HUES48 (cell line): Measurements from ENCODE around the gene A2ML1.
"Not testable (repeated sequence)": the region's sequence is repeated elsewhere in the genome, so short reads cannot be mapped to it uniquely, and the experiment has no call there.

Source experiments
- H3K27ac ChIP-seq: one replicate; pipeline ENCODE4 v1.7.0; 2013; ENCODE audit warnings: low read depth, low read length, inconsistent platforms
- H3K27me3 ChIP-seq: 2 replicates; pipeline ENCODE4 v1.6.1; 2013; ENCODE audit warnings: mild to moderate bottlenecking, low read length; ENCODE audit not compliant: control insufficient read depth, insufficient read depth
- H3K36me3 ChIP-seq: 2 replicates; pipeline ENCODE4 v1.6.1; 2013; ENCODE audit warnings: low read length; ENCODE audit not compliant: control insufficient read depth, insufficient read depth
- H3K4me1 ChIP-seq: 2 replicates; pipeline ENCODE4 v1.6.1; 2013; ENCODE audit warnings: mild to moderate bottlenecking, low read length; ENCODE audit not compliant: control insufficient read depth, insufficient read depth
- H3K4me3 ChIP-seq: 2 replicates; pipeline ENCODE4 v1.5.1; 2013; ENCODE audit warnings: mild to moderate bottlenecking, low read depth, low read length
- H3K9ac ChIP-seq: 2 replicates; pipeline ENCODE4 v1.6.1; 2013; ENCODE audit warnings: mild to moderate bottlenecking, low read depth, low read length, moderate library complexity
- H3K9me3 ChIP-seq: 2 replicates; pipeline ENCODE4 v1.6.1; 2013; ENCODE audit warnings: low read length; ENCODE audit not compliant: control insufficient read depth, insufficient read depth

A2ML1 gene

DNA sequence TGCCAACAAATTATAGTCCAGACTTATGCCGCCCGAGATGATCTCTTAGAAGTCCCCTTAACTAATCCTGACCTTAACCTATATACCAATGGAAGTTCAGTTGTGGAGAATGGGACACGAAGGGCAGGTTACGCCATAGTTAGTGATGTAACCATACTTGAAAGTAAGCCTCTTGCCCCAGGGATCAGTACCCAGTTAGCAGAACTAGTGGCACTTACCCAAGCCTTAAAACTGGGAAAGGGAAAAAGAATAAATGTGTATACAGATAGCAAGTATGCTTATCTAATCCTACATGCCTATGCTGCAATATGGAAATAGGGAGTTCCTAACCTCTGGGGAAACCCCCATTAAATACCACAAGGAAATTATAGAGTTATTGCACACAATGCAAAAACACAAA is 29.2 kb upstream of the A2ML1 start:
- not testable (repeated sequence) for H3K27me3 ChIP-seq, H3K27ac ChIP-seq, H3K4me1 ChIP-seq, H3K4me3 ChIP-seq, H3K9ac ChIP-seq
- Histone ChIP-seq H3K9me3 (peaks cover 16% of the 10 kb centered on the region; the same call in 1 of the 2 replicates), H3K36me3 (peaks cover 50% of the 10 kb centered on the region)

DNA sequence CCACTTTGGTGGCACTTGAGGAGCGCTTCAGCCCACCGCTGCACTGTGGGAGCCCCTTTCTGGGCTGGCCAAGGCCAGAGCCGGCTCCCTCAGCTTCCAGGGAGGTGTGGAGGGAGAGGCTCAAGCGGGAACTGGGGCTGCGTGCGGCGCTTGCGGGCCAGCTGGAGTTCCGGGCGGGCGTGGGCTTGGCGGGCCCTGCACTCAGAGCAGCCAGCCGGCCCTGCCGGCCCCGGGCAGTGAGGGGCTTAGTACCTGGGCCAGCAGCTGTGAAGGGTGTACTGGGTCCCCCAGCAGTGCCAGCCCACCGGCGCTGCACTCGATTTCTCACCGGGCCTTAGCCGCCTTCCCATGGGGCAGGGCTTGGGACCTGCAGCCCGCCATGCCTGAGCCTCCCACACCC is 27.8 kb upstream of the A2ML1 start:
- H3K36me3 ChIP-seq: peaks cover 50% of the 10 kb centered on the region
- not testable (repeated sequence) for H3K27ac ChIP-seq, H3K27me3 ChIP-seq, H3K4me1 ChIP-seq, H3K9ac ChIP-seq, H3K4me3 ChIP-seq
- H3K9me3 ChIP-seq: peaks cover 16% of the 10 kb centered on the region; the same call in 1 of the 2 replicates

DNA sequence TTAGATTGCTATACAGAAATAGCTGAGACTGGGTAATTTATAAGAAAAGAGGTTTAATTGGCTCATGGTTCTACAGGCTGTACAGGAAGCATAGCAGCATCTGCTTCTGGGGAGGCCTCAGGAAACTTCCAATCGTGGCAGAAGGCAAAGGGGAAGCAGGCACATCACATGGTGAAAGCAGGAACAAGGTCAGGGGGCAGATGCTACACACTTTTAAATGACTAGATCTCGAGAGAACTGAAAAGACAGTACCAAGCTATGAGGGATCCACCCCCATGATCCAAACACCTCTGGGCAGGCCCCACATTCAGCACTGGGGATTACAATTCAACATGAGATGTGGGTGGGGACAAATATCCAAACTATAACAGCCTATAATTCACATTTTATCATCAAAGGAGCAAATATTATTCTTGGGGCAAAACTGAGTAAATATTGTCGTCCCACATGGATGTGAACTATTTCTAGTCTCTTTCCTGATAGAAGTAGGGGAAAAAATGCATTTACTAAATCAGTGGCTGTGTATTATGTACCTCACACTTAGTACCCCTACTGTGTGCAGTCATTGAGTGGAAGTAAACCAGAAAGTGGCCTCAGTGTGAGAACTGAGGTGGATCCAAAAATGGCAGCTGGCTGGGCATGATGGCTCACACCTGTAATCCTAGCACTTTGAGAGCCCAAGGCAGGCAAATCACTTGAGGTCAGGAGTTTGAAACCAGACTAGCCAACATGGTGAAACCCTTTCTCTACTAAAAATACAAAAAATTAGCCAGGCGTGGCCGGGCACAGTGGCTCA is 25.4 kb upstream of the A2ML1 start:
- no peak overlapping the region for H3K9ac ChIP-seq

DNA sequence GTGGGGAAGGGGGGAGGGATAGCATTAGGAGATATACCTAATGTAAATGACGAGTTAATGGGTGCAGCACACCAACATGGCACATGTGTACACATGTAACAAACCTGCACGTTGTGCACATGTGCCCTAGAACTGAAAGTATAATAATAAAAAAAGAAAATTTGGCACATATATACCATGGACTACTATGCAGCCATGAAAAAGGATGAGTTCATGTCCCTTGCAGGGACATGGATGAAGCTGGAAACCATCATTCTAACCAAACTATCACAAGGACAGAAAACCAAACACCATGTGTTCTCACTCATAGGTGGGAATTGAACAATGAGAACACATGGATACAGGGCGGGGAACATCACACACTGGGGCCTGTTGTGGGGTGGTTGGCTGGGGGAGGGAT is 21.2 kb upstream of the A2ML1 start:
- not testable (repeated sequence) for H3K4me3 ChIP-seq, H3K4me1 ChIP-seq, H3K9ac ChIP-seq, H3K9me3 ChIP-seq, H3K27ac ChIP-seq, H3K27me3 ChIP-seq, H3K36me3 ChIP-seq

More for the DNA sequence above, 25.4 kb upstream of the A2ML1 start:
- no peaks in the 10 kb centered on the region for H3K4me1 ChIP-seq
- H3K27me3 ChIP-seq: no peaks in the 10 kb centered on the region
- H3K9me3 ChIP-seq: peaks cover 9% of the 10 kb centered on the region; the same call in 1 of the 2 replicates
- H3K27ac ChIP-seq: no peak overlapping the region
- H3K4me3 ChIP-seq: no peak overlapping the region
- H3K36me3 ChIP-seq: peaks cover 37% of the 10 kb centered on the region

DNA sequence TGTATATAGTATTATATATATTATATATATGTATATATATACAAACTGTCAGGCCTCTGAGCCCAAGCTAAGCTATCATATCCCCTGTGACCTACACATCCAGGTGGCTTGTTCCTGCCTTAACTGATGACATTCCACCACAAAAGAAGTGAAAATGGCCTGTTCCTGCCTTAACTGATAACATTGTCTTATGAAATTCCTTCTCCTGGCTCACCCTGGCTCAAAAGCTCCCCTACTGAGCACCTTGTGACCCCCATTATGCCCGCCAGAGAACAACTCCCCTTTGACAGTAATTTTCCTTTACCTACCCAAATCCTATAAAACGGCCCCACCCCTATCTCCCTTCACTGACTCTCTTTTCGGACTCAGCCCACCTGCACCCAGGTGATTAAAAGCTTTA is 17.6 kb upstream of the A2ML1 start:
- H3K36me3 ChIP-seq, H3K4me1 ChIP-seq, H3K9me3 ChIP-seq, H3K9ac ChIP-seq, H3K4me3 ChIP-seq, H3K27ac ChIP-seq, H3K27me3 ChIP-seq: not testable (repeated sequence)

DNA sequence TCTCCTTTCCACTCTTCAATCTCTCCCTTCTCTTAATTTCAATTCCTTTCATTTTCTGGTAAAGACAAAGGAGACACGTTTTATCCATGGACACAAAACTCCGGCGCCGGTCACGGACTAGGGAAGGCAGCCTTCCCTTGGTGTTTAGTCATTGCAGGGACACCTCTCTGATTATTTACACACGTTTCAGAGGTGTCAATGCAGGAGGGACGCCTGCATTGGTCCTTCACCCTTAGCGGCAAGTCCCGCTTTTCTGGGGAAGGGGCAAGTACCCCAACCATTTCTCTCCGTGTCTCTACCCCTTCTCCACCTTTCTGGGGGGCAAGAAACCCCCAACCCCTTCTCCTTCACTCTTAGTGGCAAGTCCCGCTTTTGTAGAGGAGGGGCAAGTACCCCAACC is 16.9 kb upstream of the A2ML1 start:
- H3K27me3 ChIP-seq, H3K9me3 ChIP-seq, H3K27ac ChIP-seq, H3K36me3 ChIP-seq: not testable (repeated sequence)
- H3K9ac ChIP-seq: peak overlapping the region; percentile 30; the same call in 1 of the 2 replicates
- peaks cover 12% of the 10 kb centered on the region for H3K4me1 ChIP-seq
- peak overlapping the region; percentile 40; the same call in 1 of the 2 replicates for H3K4me3 ChIP-seq

DNA sequence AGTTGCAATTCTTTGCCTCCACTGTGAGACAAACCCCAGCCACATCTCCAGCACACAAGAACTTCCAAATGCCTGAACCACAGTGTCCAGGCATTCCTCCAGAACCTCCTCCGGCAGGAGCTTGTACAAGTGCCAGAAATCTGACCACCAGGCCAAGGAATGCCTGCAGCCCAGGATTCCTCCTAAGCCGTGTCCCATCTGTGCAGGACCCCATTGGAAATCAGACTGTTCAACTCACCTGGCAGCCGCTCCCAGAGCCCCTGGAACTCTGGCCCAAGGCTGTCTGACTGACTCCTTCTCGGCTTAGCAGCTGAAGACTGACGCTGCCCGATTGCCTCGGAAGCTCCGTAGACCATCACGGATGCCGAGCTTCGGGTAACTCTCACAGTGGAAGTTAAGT is 15.3 kb upstream of the A2ML1 start:
- not testable (repeated sequence) for H3K4me3 ChIP-seq, H3K9me3 ChIP-seq, H3K36me3 ChIP-seq, H3K27ac ChIP-seq, H3K9ac ChIP-seq, H3K27me3 ChIP-seq
- H3K4me1 ChIP-seq: peaks cover 14% of the 10 kb centered on the region

DNA sequence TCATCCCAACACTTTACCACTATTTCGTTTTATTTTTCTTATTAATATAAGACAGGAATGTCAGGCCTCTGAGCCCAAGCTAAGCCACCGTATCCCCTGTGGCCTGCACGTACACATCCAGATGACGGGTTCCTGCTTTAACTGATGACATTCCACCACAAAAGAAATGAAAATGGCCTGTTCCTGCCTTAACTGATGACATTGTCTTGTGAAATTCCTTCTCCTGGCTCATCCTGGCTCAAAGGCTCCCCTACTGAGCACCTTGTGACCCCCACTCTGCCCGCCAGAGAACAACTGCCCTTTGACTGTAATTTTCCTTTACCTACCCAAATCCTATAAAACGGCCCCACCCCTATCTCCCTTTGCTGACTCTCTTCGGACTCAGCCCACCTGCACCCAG is 12.3 kb upstream of the A2ML1 start:
- H3K9me3 ChIP-seq, H3K4me3 ChIP-seq, H3K27me3 ChIP-seq, H3K36me3 ChIP-seq: not testable (repeated sequence)
- peaks cover 24% of the 10 kb centered on the region for H3K4me1 ChIP-seq
- peak overlapping the region; percentile 53 for H3K27ac ChIP-seq
- peak overlapping the region; percentile 31; the same call in 1 of the 2 replicates for H3K9ac ChIP-seq

DNA sequence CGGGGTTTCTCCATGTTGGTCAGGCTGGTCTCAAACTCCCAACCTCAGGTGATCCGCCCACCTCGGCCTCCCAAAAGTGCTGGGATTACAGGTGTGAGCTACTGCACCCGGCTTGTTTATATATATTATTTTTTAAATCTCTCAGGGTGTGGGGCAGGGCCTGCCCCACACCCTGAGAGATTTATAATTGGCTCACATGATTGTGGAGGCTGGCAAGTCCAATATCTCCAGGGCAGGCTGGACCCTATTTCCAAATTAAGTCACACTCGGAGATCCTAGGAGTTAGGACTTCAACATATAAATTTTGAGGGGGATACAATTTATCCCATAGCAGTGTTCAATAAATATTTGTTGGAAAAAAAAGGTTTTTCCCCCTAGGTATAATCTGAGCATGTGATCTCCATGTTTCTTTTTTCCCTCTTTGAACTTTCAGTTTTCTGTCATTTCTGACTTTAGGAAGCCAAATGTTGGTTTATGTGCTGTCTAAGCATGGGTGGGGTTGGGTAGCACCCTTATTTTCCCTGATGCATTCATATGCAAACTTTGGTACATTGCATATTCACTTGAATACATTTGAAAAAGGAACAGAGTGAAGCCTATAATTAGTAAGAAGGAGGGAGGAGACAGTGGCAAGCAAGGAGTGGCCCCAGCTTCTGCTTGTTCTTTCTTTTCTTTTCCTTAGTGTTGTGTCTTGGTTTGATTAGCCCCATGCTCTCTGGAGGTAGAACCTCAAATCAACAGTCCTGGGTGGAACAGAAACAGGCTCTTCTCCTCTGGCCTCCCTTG is 8.7 kb upstream of the A2ML1 start:
- Histone ChIP-seq H3K27me3 (no peaks in the 10 kb centered on the region), H3K27ac (peak overlapping the region; percentile 53), H3K4me3 (peak overlapping the region; percentile 14; the same call in 1 of the 2 replicates), H3K9ac (no peak overlapping the region), H3K4me1 (peaks cover 32% of the 10 kb centered on the region), H3K36me3 (no peaks in the 10 kb centered on the region), H3K9me3 (no peaks in the 10 kb centered on the region)

DNA sequence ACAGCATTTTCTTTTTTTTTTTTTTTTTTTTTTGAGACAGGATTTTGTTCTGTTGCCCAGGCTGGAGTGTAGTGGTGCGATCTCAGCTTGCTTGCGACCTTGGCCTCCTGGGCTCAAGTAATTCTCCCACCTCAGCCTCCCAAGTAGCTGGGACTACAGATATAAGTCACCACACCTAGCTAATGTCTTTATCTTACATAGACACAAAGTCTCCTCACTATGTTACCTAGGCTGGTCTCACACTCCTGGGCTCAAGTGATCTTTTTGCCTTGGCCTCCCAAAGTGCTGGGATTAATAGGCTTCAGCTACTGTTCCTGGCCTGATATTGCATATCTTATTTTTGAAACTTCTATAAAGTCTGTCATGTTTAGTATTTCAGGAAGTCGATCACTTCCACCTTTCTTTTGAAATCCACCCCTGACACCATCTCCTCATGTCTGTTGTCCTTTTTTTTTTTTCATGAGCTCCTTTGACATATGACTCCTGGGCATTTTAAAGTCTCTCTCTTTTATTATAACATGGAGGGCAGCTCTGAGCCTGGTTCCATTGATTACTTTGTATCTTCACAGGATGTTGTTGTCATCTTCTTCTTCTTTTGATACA is 5.9 kb upstream of the A2ML1 start:
- H3K9ac ChIP-seq: no peak overlapping the region
- no peaks in the 10 kb centered on the region for H3K36me3 ChIP-seq
- H3K4me3 ChIP-seq: no peak overlapping the region
- no peaks in the 10 kb centered on the region for H3K27me3 ChIP-seq
- H3K4me1 ChIP-seq: peaks cover 31% of the 10 kb centered on the region
- no peak overlapping the region for H3K27ac ChIP-seq
- no peaks in the 10 kb centered on the region for H3K9me3 ChIP-seq

DNA sequence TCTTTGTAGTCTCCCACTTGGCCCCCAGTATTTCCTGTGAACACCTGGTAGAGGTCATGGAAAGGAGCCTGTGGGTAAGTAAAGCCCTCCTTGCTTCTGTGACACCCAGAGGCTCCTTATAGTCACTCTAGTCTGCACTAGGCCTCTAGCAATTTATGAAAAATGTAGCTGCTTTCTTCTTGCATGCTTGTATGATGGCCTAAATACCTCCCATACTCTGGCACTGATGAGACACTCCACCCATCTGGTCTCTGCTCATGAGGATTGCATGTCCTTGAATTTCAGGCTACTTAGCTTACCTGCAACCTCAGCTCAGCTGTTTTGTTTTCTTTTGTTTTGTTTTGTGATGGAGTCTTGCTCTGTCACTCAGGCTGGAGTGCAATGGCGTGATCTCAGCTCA is 4.6 kb upstream of the A2ML1 start:
- H3K9ac ChIP-seq: no peak overlapping the region
- H3K36me3 ChIP-seq: no peaks in the 10 kb centered on the region
- no peaks in the 10 kb centered on the region for H3K9me3 ChIP-seq
- H3K4me3 ChIP-seq: no peak overlapping the region
- H3K27me3 ChIP-seq: no peaks in the 10 kb centered on the region
- H3K4me1 ChIP-seq: peaks cover 38% of the 10 kb centered on the region
- H3K27ac ChIP-seq: no peak overlapping the region
